Cardiac muscle cell (in vitro differentiated cells and primary cell): ENCODE data around the gene CDH2. TPM values are rescaled to one million over a fixed set of nuclear protein-coding genes. Genes with fewer than 3 reads are reported as not detected.

ENCODE experiments used
- DNase-seq, 2 donors: peaks; one replicate each; pipeline versions ENCODE4 v3.0.0 to v3.0.0-alpha.2; 2010 to 2017; ENCODE audit warnings: low read depth in 1 of 2, low spot score in 1 of 2
- H3K27ac ChIP-seq: fragments of 200-600 bp; sonication (generic); 2 replicates; pipeline ENCODE4 v1.5.1; 2016
- H3K27me3 ChIP-seq: fragments of 200-600 bp; sonication (generic); 2 replicates; pipeline ENCODE4 v1.6.0; 2016; ENCODE audit warnings: control low read depth
- H3K36me3 ChIP-seq: fragments of 200-600 bp; sonication (generic); 2 replicates; pipeline ENCODE4 v1.5.1; 2016; ENCODE audit warnings: control low read depth
- H3K4me1 ChIP-seq: fragments of 200-600 bp; sonication (generic); 2 replicates; pipeline ENCODE4 v1.8.1; 2017; ENCODE audit warnings: low read depth, mild to moderate bottlenecking, mixed run types
- H3K4me3 ChIP-seq: fragments of 200-600 bp; sonication (generic); 2 replicates; pipeline ENCODE4 v1.5.1; 2016; ENCODE audit warnings: mild to moderate bottlenecking
- H3K9me3 ChIP-seq: fragments of 200-600 bp; sonication (generic); 2 replicates; pipeline ENCODE4 v1.5.1; 2017; ENCODE audit warnings: low read depth, mild to moderate bottlenecking, control low read depth
- CTCF ChIP-seq: IDR thresholded peaks from 2 replicates; pipeline ENCODE4 v1.5.1; 2012; ENCODE audit warnings: low read depth, mild to moderate bottlenecking, low read length
- polyA plus RNA-seq: library from polyadenylated mRNA; unstranded; fragments of >200 nt; fragmentation: Nextera tagmentation; extraction: Ambion mirVana; gene quantifications from 2 replicates; pipeline ENCODE4 v1.2.1, GENCODE V29; 2016
- total RNA-seq: library from RNA; depleted of rRNA; stranded (reverse); fragments of >200 nt; gene quantifications from 2 replicates; pipeline ENCODE4 v1.2.3, GENCODE V29; 2016

The CDH2 gene
- total and polyA plus RNA-seq, 2 experiments from 2014 or later, result 267 to 324 TPM

- Histone ChIP-seq H3K27me3 (no peaks in the 10 kb centered on the region), H3K36me3 (peaks cover 54% of the 10 kb centered on the region), H3K27ac (peak overlapping the region; percentile 71), H3K4me1 (peaks cover 33% of the 10 kb centered on the region), H3K4me3 (no peak overlapping the region), H3K9me3 (no peaks in the 10 kb centered on the region)
- TF ChIP-seq CTCF, result no peak
- no peak for DNase-seq
These were observed 182.4 kb downstream of the CDH2 start for GRCh38 chr18:27994571-27994970.

- no peaks in the 10 kb centered on the region for H3K9me3 ChIP-seq
- H3K4me1 ChIP-seq, result peaks cover 45% of the 10 kb centered on the region
- peaks cover 60% of the 10 kb centered on the region for H3K36me3 ChIP-seq
- peak in 1 of 2 donors; percentile 57 for DNase-seq
- no peaks in the 10 kb centered on the region for H3K27me3 ChIP-seq
- H3K27ac ChIP-seq, result peak overlapping the region; percentile 37
- TF ChIP-seq CTCF, result no peak
- no peak overlapping the region for H3K4me3 ChIP-seq
These were observed 185.5 kb downstream of the CDH2 start for GRCh38 chr18:27991391-27991790.

GRCh38 chr18:27985832-27986231 is 191.1 kb downstream of the CDH2 start:
- Histone ChIP-seq H3K9me3 (no peaks in the 10 kb centered on the region), H3K36me3 (peaks cover 78% of the 10 kb centered on the region), H3K27ac (peak overlapping the region; percentile 24), H3K4me3 (no peak overlapping the region), H3K4me1 (peaks cover 28% of the 10 kb centered on the region), H3K27me3 (no peaks in the 10 kb centered on the region)
- no peak for TF ChIP-seq CTCF
- no peak for DNase-seq

GRCh38 chr18:27983780-27984179 is 193.2 kb downstream of the CDH2 start:
- Histone ChIP-seq H3K36me3 (peaks cover 66% of the 10 kb centered on the region), H3K9me3 (no peaks in the 10 kb centered on the region), H3K4me1 (peaks cover 18% of the 10 kb centered on the region), H3K27me3 (no peaks in the 10 kb centered on the region), H3K4me3 (no peak overlapping the region), H3K27ac (peak overlapping the region; percentile 63)
- no peak for DNase-seq
- no peak for TF ChIP-seq CTCF

GRCh38 chr18:27976806-27977408 is 200.0 kb downstream of the CDH2 start:
- DNase-seq, result no peak
- no peak overlapping the region for H3K4me3 ChIP-seq
- H3K4me1 ChIP-seq, result peaks cover 25% of the 10 kb centered on the region
- peaks cover 41% of the 10 kb centered on the region for H3K36me3 ChIP-seq
- TF ChIP-seq CTCF, result no peak
- no peaks in the 10 kb centered on the region for H3K27me3 ChIP-seq
- peak overlapping the region; percentile 79 for H3K27ac ChIP-seq
- no peaks in the 10 kb centered on the region for H3K9me3 ChIP-seq
